IMR-90 (cell line): Measurements from ENCODE around the gene SLC2A14.

Experiments
- CTCF ChIP-seq: conservative IDR thresholded peaks from 2 replicates; pipeline ENCODE4 v1.5.1; 2012; ENCODE audit warnings: mild to moderate bottlenecking, low read depth, low read length, improper control_type of control experiment
- FOS ChIP-seq: fragments of 150-350 bp; IDR thresholded peaks from 2 replicates; pipeline ENCODE4 v1.6.1; 2016; ENCODE audit warnings: low read depth, low read length
- MXI1 ChIP-seq: IDR thresholded peaks from 2 replicates; pipeline ENCODE4 v1.6.1; 2012; ENCODE audit warnings: low read depth, mild to moderate bottlenecking, low read length, moderate library complexity, borderline replicate concordance
- NFE2L2 ChIP-seq: fragments of 150-350 bp; IDR thresholded peaks from 2 replicates; pipeline ENCODE4 v1.6.1; 2016; ENCODE audit warnings: low read depth, mild to moderate bottlenecking, low read length
- POLR2A ChIP-seq: IDR thresholded peaks from 2 replicates; pipeline ENCODE4 v1.6.1; 2012; ENCODE audit warnings: mild to moderate bottlenecking, low read depth, low read length
- RFX5 ChIP-seq: IDR thresholded peaks from 2 replicates; pipeline ENCODE4 v1.8.0; 2012; ENCODE audit warnings: low read depth, mild to moderate bottlenecking, low read length, moderate library complexity
- USF2 ChIP-seq: fragments of 150-350 bp; IDR thresholded peaks from 2 replicates; pipeline ENCODE4 v1.6.1; 2017; ENCODE audit warnings: mild to moderate bottlenecking, antibody characterized with exemption, low read length, low read depth

DNA sequence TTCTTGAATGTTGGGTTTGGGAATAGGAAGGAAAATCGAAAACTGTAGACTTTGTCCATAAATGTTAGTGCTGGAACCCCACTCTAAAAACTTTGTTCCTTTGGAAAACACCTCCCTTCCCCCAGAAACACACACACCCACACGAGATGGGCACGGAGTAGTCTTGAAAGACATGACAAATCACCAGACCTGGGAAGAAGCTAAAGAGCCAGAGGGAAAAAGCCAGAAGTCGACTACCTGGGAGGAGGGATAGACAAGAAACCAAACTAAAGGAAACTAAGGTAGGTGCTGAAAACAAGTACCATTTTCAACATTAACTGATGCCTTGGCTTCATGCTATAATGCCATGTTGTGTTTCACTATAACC, 84.4 kb downstream of the SLC2A14 start:
- TF ChIP-seq FOS (no peak), POLR2A (no peak), MXI1 (no peak), USF2 (no peak), CTCF (no peak), NFE2L2 (no peak), RFX5 (no peak)
